GM10847 (cell line): ENCODE measurements around the gene SACS.

Experiments
- POLR2A ChIP-seq: IDR thresholded peaks from 2 replicates; pipeline ENCODE4 v1.6.1; 2011; ENCODE audit not compliant: insufficient read length; ENCODE audit errors: extremely low read depth

The SACS gene

GRCh38 chr13:23319883-23320224 is 113.6 kb downstream of the SACS start:
- no peak for TF ChIP-seq POLR2A

DNA sequence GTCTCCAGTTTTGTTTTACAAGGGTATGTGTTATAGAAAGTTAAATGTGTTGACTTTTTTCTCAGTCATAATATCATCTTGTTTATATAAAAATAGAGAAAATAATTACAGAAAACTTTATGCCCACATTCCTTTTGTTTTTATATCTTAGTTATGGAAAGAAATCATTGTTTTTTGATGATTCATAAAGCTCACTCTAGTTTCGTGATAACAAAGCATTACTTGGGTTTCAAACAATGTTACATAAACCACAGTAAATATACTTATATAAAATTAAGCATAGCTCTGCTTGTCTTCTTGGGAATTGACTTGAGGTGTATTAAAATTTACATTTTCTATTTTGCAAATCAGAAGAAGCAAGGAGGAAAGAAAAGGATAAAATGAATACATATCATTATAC is 140.9 kb downstream of the SACS start:
- TF ChIP-seq POLR2A = no peak

DNA sequence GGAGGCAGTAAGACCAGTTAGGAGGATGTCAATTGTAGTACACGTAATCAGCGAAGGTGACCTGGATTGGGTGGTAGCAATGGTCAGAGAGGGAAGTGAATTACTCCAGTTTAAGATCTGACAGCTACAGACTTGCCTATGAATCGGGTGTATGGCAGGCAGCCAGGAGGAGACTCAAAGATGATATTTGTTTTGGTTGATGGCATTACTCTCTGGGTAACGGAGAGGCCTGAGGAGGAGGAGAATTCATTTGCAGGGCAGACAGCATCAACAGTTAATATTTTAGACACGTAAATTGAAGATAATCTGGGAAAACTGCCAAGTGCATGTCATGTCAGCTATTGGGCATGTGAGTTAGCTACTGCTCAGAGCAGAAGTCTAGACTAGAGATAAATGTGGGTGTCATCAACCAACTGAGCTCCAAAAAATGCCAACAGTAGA is 143.6 kb downstream of the SACS start:
- TF ChIP-seq POLR2A = no peak

GRCh38 chr13:23288995-23289394 is 144.5 kb downstream of the SACS start:
- no peak for TF ChIP-seq POLR2A

- TF ChIP-seq POLR2A = no peak
Measured at GRCh38 chr13:23288564-23288963, 144.9 kb downstream of the SACS start.

GRCh38 chr13:23279321-23279720 is 154.2 kb downstream of the SACS start:
- TF ChIP-seq POLR2A = no peak
